Smooth muscle cell (in vitro differentiated cells): ENCODE results near the gene SMIM24. TPM values are rescaled to one million over a fixed set of nuclear protein-coding genes. Genes with fewer than 3 reads are reported as not detected.
"Not testable (repeated sequence)": the region's sequence is repeated elsewhere in the genome, so short reads cannot be mapped to it uniquely, and the experiment has no call there.

Experiments
- DNase-seq: peaks from one replicate; lab custom pipeline; 2025; ENCODE audit not compliant: unreplicated experiment; lab: John Stamatoyannopoulos, UW
- H2AFZ ChIP-seq: fragments of 200-600 bp; sonication (generic); 2 replicates; pipeline ENCODE4 v1.6.0; 2016; ENCODE audit warnings: antibody characterized with exemption, low read depth, mild to moderate bottlenecking
- H3F3A ChIP-seq: fragments of 200-600 bp; sonication (generic); 2 replicates; pipeline ENCODE4 v1.6.0; 2017; ENCODE audit warnings: antibody characterized with exemption, low read depth
- H3K27ac ChIP-seq: fragments of 200-600 bp; sonication (generic); 2 replicates; pipeline ENCODE4 v1.5.1; 2016; ENCODE audit warnings: low read depth, mild to moderate bottlenecking
- H3K27me3 ChIP-seq: fragments of 200-600 bp; sonication (generic); 2 replicates; pipeline ENCODE4 v1.6.1; 2016; ENCODE audit warnings: low read depth, mild to moderate bottlenecking
- H3K36me3 ChIP-seq: fragments of 200-600 bp; sonication (generic); 2 replicates; pipeline ENCODE4 v1.5.1; 2016; ENCODE audit warnings: low read depth
- H3K4me1 ChIP-seq: fragments of 200-600 bp; sonication (generic); 2 replicates; pipeline ENCODE4 v1.5.1; 2016; ENCODE audit warnings: low read depth
- H3K4me2 ChIP-seq: fragments of 200-600 bp; sonication (generic); 2 replicates; pipeline ENCODE4 v1.6.0; 2016; ENCODE audit warnings: mild to moderate bottlenecking
- H3K4me3 ChIP-seq: fragments of 200-600 bp; sonication (generic); 2 replicates; pipeline ENCODE4 v1.5.1; 2016; ENCODE audit warnings: mild to moderate bottlenecking
- H3K79me2 ChIP-seq: fragments of 200-600 bp; sonication (generic); 2 replicates; pipeline ENCODE4 v1.6.0; 2016; ENCODE audit warnings: low read depth, mild to moderate bottlenecking
- H3K9ac ChIP-seq: fragments of 200-600 bp; sonication (generic); 2 replicates; pipeline ENCODE4 v1.6.0; 2016; ENCODE audit warnings: low read depth
- H3K9me3 ChIP-seq: fragments of 200-600 bp; sonication (generic); replicated peaks from 2 replicates; pipeline ENCODE4 v1.5.1; 2016; ENCODE audit warnings: low read depth
- H4K20me1 ChIP-seq: fragments of 200-600 bp; sonication (generic); 2 replicates; pipeline ENCODE4 v1.6.0; 2016; ENCODE audit warnings: low read depth
- CTCF ChIP-seq: fragments of 200-600 bp; sonication (generic); IDR thresholded peaks from 2 replicates; pipeline ENCODE4 v1.5.1; 2017; ENCODE audit warnings: borderline replicate concordance, mild to moderate bottlenecking, antibody characterized with exemption; ENCODE audit not compliant: insufficient read depth, poor library complexity, severe bottlenecking
- WGBS: methylation state at CpG from one replicate; pipeline ENCODE4 v1.1.7; 2016; ENCODE audit warnings: low lambda C conversion rate; 5-methylcytosine and 5-hydroxymethylcytosine counted together
- polyA plus RNA-seq: library from polyadenylated mRNA; unstranded; fragments of >200 nt; fragmentation: Nextera tagmentation; extraction: Ambion mirVana; gene quantifications from 2 replicates; pipeline ENCODE4 v1.2.1, GENCODE V29; 2016
- total RNA-seq: library from RNA; depleted of rRNA; stranded (reverse); fragments of >200 nt; gene quantifications from 2 replicates; pipeline ENCODE4 v1.2.3, GENCODE V29; 2014

The SMIM24 gene
- total and polyA plus RNA-seq, 2 experiments from 2014 or later = 1.1 TPM; not detected in 1

- Histone ChIP-seq H3K4me1 (no peaks in the 10 kb centered on the region), H3F3A (no peaks in the 10 kb centered on the region), H3K9ac (peak overlapping the region; percentile 56), H4K20me1 (no peaks in the 10 kb centered on the region), H3K4me3 (no peak overlapping the region), H3K36me3 (no peaks in the 10 kb centered on the region), H2AFZ (no peak overlapping the region), H3K27ac (peak overlapping the region; percentile 89), H3K79me2 (no peaks in the 10 kb centered on the region), H3K27me3 (no peaks in the 10 kb centered on the region), H3K9me3 (no peaks in the 10 kb centered on the region), H3K4me2 (peak overlapping the region; percentile 18)
- no peak for TF ChIP-seq CTCF
- WGBS = 55% methylated on average over 10 of the region's 10 CpGs
- no peak for DNase-seq
Observed at GRCh38 chr19:3451451-3451866, 28.9 kb downstream of the SMIM24 start.

GRCh38 chr19:3450796-3451411 lies 29.4 kb downstream of the SMIM24 start:
- Histone ChIP-seq H3K27ac (peak overlapping the region; percentile 89), H3K9ac (peak overlapping the region; percentile 56), H4K20me1 (no peaks in the 10 kb centered on the region), H3F3A (no peaks in the 10 kb centered on the region), H3K9me3 (no peaks in the 10 kb centered on the region), H3K4me1 (no peaks in the 10 kb centered on the region), H2AFZ (no peak overlapping the region), H3K36me3 (no peaks in the 10 kb centered on the region), H3K27me3 (no peaks in the 10 kb centered on the region), H3K4me3 (no peak overlapping the region), H3K4me2 (no peak overlapping the region), H3K79me2 (no peaks in the 10 kb centered on the region)
- peak; percentile 42 for DNase-seq
- TF ChIP-seq CTCF = no peak
- 11% methylated on average over 12 of the region's 12 CpGs for WGBS

- H3K4me3 ChIP-seq = no peak overlapping the region
- peaks cover 7% of the 10 kb centered on the region for H4K20me1 ChIP-seq
- no peaks in the 10 kb centered on the region for H3F3A ChIP-seq
- 94% methylated on average over 28 of the region's 28 CpGs for WGBS
- no peaks in the 10 kb centered on the region for H3K27me3 ChIP-seq
- DNase-seq = no peak
- TF ChIP-seq CTCF = no peak
- H2AFZ ChIP-seq = no peak overlapping the region
- H3K9me3 ChIP-seq = no peaks in the 10 kb centered on the region
- H3K27ac ChIP-seq = no peak overlapping the region
- H3K36me3 ChIP-seq = no peaks in the 10 kb centered on the region
- H3K4me1 ChIP-seq = peaks cover 8% of the 10 kb centered on the region
- H3K79me2 ChIP-seq = no peaks in the 10 kb centered on the region
- H3K9ac ChIP-seq = no peak overlapping the region
- H3K4me2 ChIP-seq = no peak overlapping the region
Observed at GRCh38 chr19:3448616-3449334, 31.6 kb downstream of the SMIM24 start.

GRCh38 chr19:3446657-3447056 lies 33.7 kb downstream of the SMIM24 start:
- H3K79me2 ChIP-seq, H3K36me3 ChIP-seq, H2AFZ ChIP-seq, DNase-seq, H3K27ac ChIP-seq, H3K9ac ChIP-seq, H4K20me1 ChIP-seq, H3K4me3 ChIP-seq, H3K9me3 ChIP-seq, H3F3A ChIP-seq, H3K27me3 ChIP-seq, H3K4me2 ChIP-seq, H3K4me1 ChIP-seq: not testable (repeated sequence)
- 98% methylated on average over 4 of the region's 4 CpGs for WGBS
